ENCODE data around the gene ART5.
A peak's percentile ranks its signal among the peaks of the same experiment; 100 is the strongest.

Gene ART5

GRCh38 chr11:3641701-3642070, at the start of gene ART5:
Gene ART5 (minus strand): TSS chr11:3641992. CDS start chr11:3641862, 130 bp downstream.
- peak within 1 kb of the TSS in 10 of 21 experiments; percentile 1 to 64 (median 29) for H3K27ac ChIP-seq
- H3K4me3 ChIP-seq = peak within 1 kb of the TSS; percentile 19 to 55 (median 44)

- H3K4me3 ChIP-seq = no peak overlapping the region
- H3K27ac ChIP-seq = no peak overlapping the region
Observed at GRCh38 chr11:3686751-3687150, 45.0 kb upstream of the ART5 start.

GRCh38 chr11:3685923-3686322, 44.1 kb upstream of the ART5 start:
- Histone ChIP-seq H3K4me3 (no peak overlapping the region), H3K27ac (no peak overlapping the region)

- Histone ChIP-seq H3K27ac (no peak overlapping the region), H3K4me3 (no peak overlapping the region)
Observed at GRCh38 chr11:3684819-3685172, 43.0 kb upstream of the ART5 start.

- Histone ChIP-seq H3K27ac (no peak overlapping the region), H3K4me3 (no peak overlapping the region)
Observed at GRCh38 chr11:3684129-3684818, 42.5 kb upstream of the ART5 start.

- Histone ChIP-seq H3K4me3 (no peak overlapping the region), H3K27ac (no peak overlapping the region)
Observed at GRCh38 chr11:3683039-3683438, 41.2 kb upstream of the ART5 start.

GRCh38 chr11:3679077-3679476, 37.3 kb upstream of the ART5 start:
- Histone ChIP-seq H3K4me3 (no peak overlapping the region), H3K27ac (no peak overlapping the region)

- Histone ChIP-seq H3K27ac (no peak overlapping the region), H3K4me3 (no peak overlapping the region)
Observed at GRCh38 chr11:3675971-3676370, 34.2 kb upstream of the ART5 start.

- H3K27ac ChIP-seq = no peak overlapping the region
- no peak overlapping the region for H3K4me3 ChIP-seq
Observed at GRCh38 chr11:3674189-3674588, 32.4 kb upstream of the ART5 start.

GRCh38 chr11:3671334-3672254, 29.8 kb upstream of the ART5 start, which contains the start of gene CHRNA10:
Gene CHRNA10 (minus strand): TSS chr11:3671384. CDS start chr11:3671312, 72 bp downstream.
- Histone ChIP-seq H3K27ac (no peak within 1 kb of the TSS), H3K4me3 (no peak within 1 kb of the TSS)

GRCh38 chr11:3669742-3670183, 28.0 kb upstream of the ART5 start:
- Histone ChIP-seq H3K27ac (no peak overlapping the region), H3K4me3 (no peak overlapping the region)

GRCh38 chr11:3669128-3669527, 27.3 kb upstream of the ART5 start:
- Histone ChIP-seq H3K4me3 (no peak overlapping the region), H3K27ac (no peak overlapping the region)

- H3K4me3 ChIP-seq = no peak overlapping the region
- no peak overlapping the region for H3K27ac ChIP-seq
Observed at GRCh38 chr11:3667149-3668035, 25.6 kb upstream of the ART5 start.

GRCh38 chr11:3666023-3666530, 24.3 kb upstream of the ART5 start:
- no peak overlapping the region for H3K4me3 ChIP-seq
- no peak overlapping the region for H3K27ac ChIP-seq

GRCh38 chr11:3665336-3666022, 23.7 kb upstream of the ART5 start:
- Histone ChIP-seq H3K27ac (no peak overlapping the region), H3K4me3 (no peak overlapping the region)

GRCh38 chr11:3664032-3664630, 22.3 kb upstream of the ART5 start:
- H3K4me3 ChIP-seq = no peak overlapping the region
- no peak overlapping the region for H3K27ac ChIP-seq

GRCh38 chr11:3662856-3663255, 21.1 kb upstream of the ART5 start:
- Histone ChIP-seq H3K4me3 (no peak overlapping the region), H3K27ac (no peak overlapping the region)

GRCh38 chr11:3660960-3661359, 19.2 kb upstream of the ART5 start:
- no peak overlapping the region for H3K4me3 ChIP-seq
- H3K27ac ChIP-seq = no peak overlapping the region
